ENCODE measurements around the gene FOXB1. TPM values are rescaled to one million over a fixed set of nuclear protein-coding genes. Genes with fewer than 3 reads are reported as not detected.

Gene FOXB1
- total RNA-seq (not detected), polyA plus RNA-seq (under 1 TPM in 1 of 2 donors, not detected in 1; 0.02 TPM)
- long read RNA-seq, donor 1, result 0 reads
- long read RNA-seq, donor 2, result 0 reads
- long read RNA-seq, donor 3, result 0 reads
- long read RNA-seq, donor 4, result 0 reads
- long read RNA-seq, donor 5, result 0 reads

DNA sequence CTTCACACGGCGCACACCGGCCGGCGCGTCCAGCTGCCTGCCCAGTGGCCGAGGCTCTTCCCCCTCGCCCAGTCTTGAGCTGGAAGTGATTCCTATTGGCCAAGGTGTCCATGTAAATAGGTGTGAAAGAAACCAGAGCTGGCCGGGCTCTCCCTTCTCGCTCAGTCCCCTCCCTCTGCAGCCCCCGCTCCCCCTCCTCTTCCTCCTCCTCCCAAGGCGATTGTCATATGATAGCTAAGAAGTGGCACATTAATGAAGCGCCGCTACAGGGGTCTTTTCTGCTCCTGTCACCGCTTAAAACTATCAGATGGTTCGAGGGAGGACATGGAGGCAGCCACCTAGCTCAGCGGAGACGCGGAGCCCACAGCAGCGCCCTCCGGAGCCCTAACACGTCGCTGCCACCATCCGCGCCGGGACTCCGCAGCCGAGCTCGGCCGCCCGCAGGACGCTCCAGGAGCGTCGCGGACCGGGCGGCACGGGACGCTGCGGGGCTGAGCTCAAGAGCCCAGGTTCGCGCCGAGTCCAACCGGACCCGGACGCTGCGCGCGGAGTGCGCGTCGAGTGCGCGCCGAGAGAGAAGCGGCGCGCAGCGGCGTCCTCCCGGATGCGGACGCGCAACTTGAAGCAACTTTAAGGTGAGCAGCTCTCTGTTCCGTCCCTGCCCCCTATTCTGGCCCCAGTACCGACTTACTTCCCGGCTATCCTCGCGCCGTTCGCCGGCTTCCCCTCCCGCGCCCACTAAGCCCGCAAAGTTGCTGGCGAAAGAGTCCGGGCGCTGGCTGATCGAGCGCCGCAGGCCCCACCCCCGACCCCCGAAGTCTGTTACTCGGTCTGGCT is at the start of gene FOXB1:
FOXB1 (plus strand) TSS at position 303 of the 837 bp plus-strand sequence. CDS start 653 bp downstream, outside the sequence.
- no peak within 1 kb of the TSS for H3K4me3 ChIP-seq
- peak in 2 of 3 donors; percentile 30 to 32 for DNase-seq
- TF ChIP-seq, protein P1, sequence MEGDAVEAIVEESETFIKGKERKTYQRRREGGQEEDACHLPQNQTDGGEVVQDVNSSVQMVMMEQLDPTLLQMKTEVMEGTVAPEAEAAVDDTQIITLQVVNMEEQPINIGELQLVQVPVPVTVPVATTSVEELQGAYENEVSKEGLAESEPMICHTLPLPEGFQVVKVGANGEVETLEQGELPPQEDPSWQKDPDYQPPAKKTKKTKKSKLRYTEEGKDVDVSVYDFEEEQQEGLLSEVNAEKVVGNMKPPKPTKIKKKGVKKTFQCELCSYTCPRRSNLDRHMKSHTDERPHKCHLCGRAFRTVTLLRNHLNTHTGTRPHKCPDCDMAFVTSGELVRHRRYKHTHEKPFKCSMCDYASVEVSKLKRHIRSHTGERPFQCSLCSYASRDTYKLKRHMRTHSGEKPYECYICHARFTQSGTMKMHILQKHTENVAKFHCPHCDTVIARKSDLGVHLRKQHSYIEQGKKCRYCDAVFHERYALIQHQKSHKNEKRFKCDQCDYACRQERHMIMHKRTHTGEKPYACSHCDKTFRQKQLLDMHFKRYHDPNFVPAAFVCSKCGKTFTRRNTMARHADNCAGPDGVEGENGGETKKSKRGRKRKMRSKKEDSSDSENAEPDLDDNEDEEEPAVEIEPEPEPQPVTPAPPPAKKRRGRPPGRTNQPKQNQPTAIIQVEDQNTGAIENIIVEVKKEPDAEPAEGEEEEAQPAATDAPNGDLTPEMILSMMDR (IDR thresholded peaks at IDR 0.05; ENCODE audit: control extremely low read depth, extremely low read depth), result no peak
- peaks cover 4 to 96% (median 92%) of the 10 kb centered on the region in 3 donors for H3K27me3 ChIP-seq (ENCODE audit: control insufficient read depth in 3 of 3, insufficient read depth in 3 of 3, low read length in 2 of 3)
- peaks cover 0 to 17% (median 0%) of the 10 kb centered on the region in 4 donors for H3K9me3 ChIP-seq (ENCODE audit: control insufficient read depth in 4 of 4, insufficient read depth in 3 of 4, low read length in 3 of 4)
- no peak within 1 kb of the TSS for H3K9ac ChIP-seq (ENCODE audit: insufficient read depth in 1 of 2, low read length in 2 of 2)
- H3K36me3 ChIP-seq (ENCODE audit: control insufficient read depth in 4 of 4, insufficient read depth in 4 of 4, low read length in 4 of 4), result no peaks in the 10 kb centered on the region
- WGBS, 2 donors, result 1 to 4% methylated on average over 76 to 84 of the region's 84 CpGs
- ATAC-seq (ENCODE audit: insufficient read depth, low FRiP score), result no peak
- H3K4me1 ChIP-seq (ENCODE audit: control insufficient read depth in 5 of 5, insufficient read depth in 5 of 5, low read length in 5 of 5), result peaks cover 0 to 37% (median 4%) of the 10 kb centered on the region in 5 donors
- no peak within 1 kb of the TSS for H3K27ac ChIP-seq (ENCODE audit: low read depth in 1 of 2, low read length in 1 of 2)

DNA sequence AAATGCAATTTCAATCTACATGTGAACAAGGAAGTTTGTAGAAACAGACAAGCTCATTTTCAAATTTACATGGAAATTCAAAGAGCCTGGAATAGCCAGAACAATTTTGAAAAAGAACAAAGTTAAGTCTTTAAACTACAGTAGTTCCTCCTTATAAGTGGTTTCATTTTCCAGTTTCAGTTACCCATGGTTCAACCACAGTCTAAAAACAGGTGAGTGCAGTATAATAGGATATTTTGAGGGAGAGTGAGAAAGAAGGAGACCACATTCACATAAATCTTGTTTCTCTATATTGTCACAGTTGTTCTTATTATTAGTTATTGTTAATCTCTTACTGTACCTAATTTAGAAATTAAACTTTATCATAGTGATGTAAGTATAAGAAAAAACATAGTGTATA is 45.8 kb upstream of the FOXB1 start:
- peaks cover 0 to 5% (median 0%) of the 10 kb centered on the region in 3 donors for H3K27me3 ChIP-seq (ENCODE audit: control insufficient read depth in 3 of 3, insufficient read depth in 3 of 3, low read length in 2 of 3)
- no peaks in the 10 kb centered on the region for H3K4me1 ChIP-seq (ENCODE audit: control insufficient read depth in 5 of 5, insufficient read depth in 5 of 5, low read length in 5 of 5)
- TF ChIP-seq, protein P1 (IDR thresholded peaks at IDR 0.05; ENCODE audit: control extremely low read depth, extremely low read depth), result no peak
- no peak overlapping the region for H3K4me3 ChIP-seq
- H3K27ac ChIP-seq (ENCODE audit: low read depth in 1 of 2, low read length in 1 of 2), result no peak overlapping the region
- DNase-seq (no peak), ATAC-seq (ENCODE audit: insufficient read depth, low FRiP score) (no peak)
- H3K9me3 ChIP-seq (ENCODE audit: control insufficient read depth in 4 of 4, insufficient read depth in 3 of 4, low read length in 3 of 4), result peaks cover 0 to 20% (median 10%) of the 10 kb centered on the region in 4 donors
- H3K36me3 ChIP-seq (ENCODE audit: control insufficient read depth in 4 of 4, insufficient read depth in 4 of 4, low read length in 4 of 4), result no peaks in the 10 kb centered on the region
- H3K9ac ChIP-seq (ENCODE audit: insufficient read depth in 1 of 2, low read length in 2 of 2), result no peak overlapping the region

DNA sequence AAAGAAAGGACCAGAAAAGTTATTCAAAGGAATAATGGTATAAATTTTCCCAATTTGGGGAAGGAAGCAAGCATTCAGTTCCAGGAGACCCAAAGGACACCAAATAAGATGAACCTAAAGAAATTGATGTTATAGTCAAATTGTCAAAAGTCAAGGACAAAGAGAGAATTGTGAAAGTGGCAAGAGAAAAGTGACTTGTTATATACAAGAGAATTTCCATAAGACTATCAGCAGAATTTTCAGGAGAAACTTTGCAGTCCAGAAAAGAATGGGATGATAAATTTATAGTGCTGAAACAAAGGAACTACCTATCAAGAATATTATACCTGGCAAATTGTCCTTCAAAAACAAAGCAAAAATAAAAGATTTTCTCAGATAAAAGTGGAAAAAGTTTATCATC is 43.8 kb upstream of the FOXB1 start:
- Histone ChIP-seq H3K27me3 (ENCODE audit: control insufficient read depth in 3 of 3, insufficient read depth in 3 of 3, low read length in 2 of 3) (no peaks in the 10 kb centered on the region), H3K9ac (ENCODE audit: insufficient read depth in 1 of 2, low read length in 2 of 2) (no peak overlapping the region), H3K27ac (ENCODE audit: low read depth in 1 of 2, low read length in 1 of 2) (no peak overlapping the region), H3K4me1 (ENCODE audit: control insufficient read depth in 5 of 5, insufficient read depth in 5 of 5, low read length in 5 of 5) (no peaks in the 10 kb centered on the region), H3K4me3 (no peak overlapping the region), H3K36me3 (ENCODE audit: control insufficient read depth in 4 of 4, insufficient read depth in 4 of 4, low read length in 4 of 4) (no peaks in the 10 kb centered on the region), H3K9me3 (ENCODE audit: control insufficient read depth in 4 of 4, insufficient read depth in 3 of 4, low read length in 3 of 4) (peaks cover 0 to 23% (median 11%) of the 10 kb centered on the region in 4 donors)
- no peak for DNase-seq
- no peak for ATAC-seq (ENCODE audit: insufficient read depth, low FRiP score)
- TF ChIP-seq, protein P1 (IDR thresholded peaks at IDR 0.05; ENCODE audit: control extremely low read depth, extremely low read depth), result no peak
